ENCODE results near the gene GHDC.

DNA sequence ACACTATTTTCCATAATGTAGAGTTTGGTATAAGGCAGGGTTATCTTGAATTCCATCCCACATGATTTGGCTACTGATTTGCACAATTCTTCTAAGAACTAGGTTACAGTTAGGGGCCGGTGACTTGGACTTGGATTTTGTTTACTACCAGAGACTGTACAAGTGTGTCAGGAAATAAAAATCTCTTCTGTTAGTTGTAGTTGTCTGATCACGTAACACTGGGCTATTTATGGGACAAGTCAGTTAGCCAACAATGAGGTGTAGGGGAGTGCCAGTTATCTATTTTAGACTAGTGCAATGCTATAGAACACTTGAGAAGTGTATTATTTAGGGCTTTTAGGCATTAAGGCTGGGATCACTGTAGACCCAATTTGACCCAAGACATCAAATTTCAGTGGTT lies 39.7 kb upstream of the GHDC start:
- no peak for TF ChIP-seq POLR2A (IDR thresholded peaks at IDR 0.05)
- TF ChIP-seq, protein P1, sequence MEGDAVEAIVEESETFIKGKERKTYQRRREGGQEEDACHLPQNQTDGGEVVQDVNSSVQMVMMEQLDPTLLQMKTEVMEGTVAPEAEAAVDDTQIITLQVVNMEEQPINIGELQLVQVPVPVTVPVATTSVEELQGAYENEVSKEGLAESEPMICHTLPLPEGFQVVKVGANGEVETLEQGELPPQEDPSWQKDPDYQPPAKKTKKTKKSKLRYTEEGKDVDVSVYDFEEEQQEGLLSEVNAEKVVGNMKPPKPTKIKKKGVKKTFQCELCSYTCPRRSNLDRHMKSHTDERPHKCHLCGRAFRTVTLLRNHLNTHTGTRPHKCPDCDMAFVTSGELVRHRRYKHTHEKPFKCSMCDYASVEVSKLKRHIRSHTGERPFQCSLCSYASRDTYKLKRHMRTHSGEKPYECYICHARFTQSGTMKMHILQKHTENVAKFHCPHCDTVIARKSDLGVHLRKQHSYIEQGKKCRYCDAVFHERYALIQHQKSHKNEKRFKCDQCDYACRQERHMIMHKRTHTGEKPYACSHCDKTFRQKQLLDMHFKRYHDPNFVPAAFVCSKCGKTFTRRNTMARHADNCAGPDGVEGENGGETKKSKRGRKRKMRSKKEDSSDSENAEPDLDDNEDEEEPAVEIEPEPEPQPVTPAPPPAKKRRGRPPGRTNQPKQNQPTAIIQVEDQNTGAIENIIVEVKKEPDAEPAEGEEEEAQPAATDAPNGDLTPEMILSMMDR (IDR thresholded peaks at IDR 0.05) = no peak
- no peak for TF ChIP-seq POLR2AphosphoS5 (IDR thresholded peaks at IDR 0.05)

Measured in transverse colon (tissue), 4 donors.